Fibroblast of mammary gland (primary cell): Measurements from ENCODE around the gene TFAP2E.

ENCODE experiments used
- DNase-seq: peaks from one replicate; pipeline ENCODE4 v3.0.0-alpha.2; 2010; ENCODE audit warnings: low read depth
- H3K4me3 ChIP-seq: 2 replicates; pipeline ENCODE4 v1.5.1; 2011; ENCODE audit warnings: low read depth, mild to moderate bottlenecking, low read length, moderate library complexity; ENCODE audit not compliant: control insufficient read depth
- CTCF ChIP-seq: conservative IDR thresholded peaks from 2 replicates; pipeline ENCODE4 v1.5.1; 2011; ENCODE audit warnings: low read depth, low read length, inconsistent platforms; ENCODE audit not compliant: control insufficient read depth, insufficient read depth

The TFAP2E gene

GRCh38 chr1:35641233-35641866 is 68.2 kb downstream of the TFAP2E start, which contains the start of gene PSMB2:
TSS of gene PSMB2 (minus strand) at chr1:35641526. CDS start at chr1:35641432, 94 bp downstream.
- TF ChIP-seq CTCF, result no peak
- H3K4me3 ChIP-seq, result peak within 1 kb of the TSS; percentile 82
- peak; percentile 94 for DNase-seq

- DNase-seq, result no peak
- no peak for TF ChIP-seq CTCF
- H3K4me3 ChIP-seq, result peak overlapping the region; percentile 82
Observed at GRCh38 chr1:35642471-35642955, 69.4 kb downstream of the TFAP2E start.

GRCh38 chr1:35644204-35644603 is 71.1 kb downstream of the TFAP2E start:
- DNase-seq, result no peak
- no peak for TF ChIP-seq CTCF

More at GRCh38 chr1:35644204-35644603, 71.1 kb downstream of the TFAP2E start:
- no peak overlapping the region for H3K4me3 ChIP-seq
